Peyer's patch (tissue), 4 donors: Measurements from ENCODE around the gene MPV17L2. TPM values are rescaled to one million over a fixed set of nuclear protein-coding genes. Genes with fewer than 3 reads are reported as not detected.

Experiments
- DNase-seq, 3 donors: peaks; one replicate each; pipeline ENCODE4 v3.0.0-alpha.2; 2017 to 2019
- H3K27ac ChIP-seq, 4 donors: fragments of 200-600 bp; sonication (generic); one replicate each; pipeline ENCODE4 v1.5.1; 2016 to 2019
- H3K27me3 ChIP-seq, 2 donors: fragments of 200-600 bp; sonication (generic); one replicate each; pipeline ENCODE4 v1.5.1; 2019
- H3K36me3 ChIP-seq, 3 donors: fragments of 200-600 bp; sonication (generic); one replicate each; pipeline ENCODE4 v1.5.1; 2016 to 2019
- H3K4me1 ChIP-seq, 4 donors: fragments of 200-600 bp; sonication (generic); one replicate each; pipeline ENCODE4 v1.5.1; 2016 to 2019
- H3K4me3 ChIP-seq, 4 donors: fragments of 200-600 bp; sonication (generic); 1 replicate in 3 of 4; 2 replicates in 1 of 4; pipeline ENCODE4 v1.5.1; 2016 to 2019; ENCODE audit warnings: mild to moderate bottlenecking in 1 of 4
- H3K9me3 ChIP-seq, 4 donors: fragments of 200-600 bp; sonication (generic); one replicate each; pipeline ENCODE4 v1.5.1; 2016 to 2019; ENCODE audit warnings: mild to moderate bottlenecking in 1 of 4
- POLR2A ChIP-seq, 2 donors: fragments of 450-650 bp; IDR thresholded peaks; one replicate each; pipeline ENCODE4 v1.5.1; 2017; ENCODE audit warnings: antibody characterized with exemption in 2 of 2, mild to moderate bottlenecking in 2 of 2, moderate library complexity in 2 of 2
- total RNA-seq, 4 donors: library from RNA; depleted of rRNA; stranded (reverse); fragments of >200 nt; gene quantifications; one replicate each; pipeline ENCODE4 v1.1.0, GENCODE V29; 2016
- TF ChIP-seq, protein P1 (sequence below), 6 experiments: fragments of 450-650 bp in 4 of 6; fragments of 200-600 bp in 2 of 6; sonication (generic) in 1 of 6; IDR thresholded peaks; one replicate each; pipeline ENCODE4 v1.5.1; 2017 to 2019; ENCODE audit warnings: antibody characterized with exemption in 6 of 6, mild to moderate bottlenecking in 3 of 6, moderate library complexity in 1 of 6

The MPV17L2 gene
- total RNA-seq, 4 donors from 2014 or later = 4.1 to 19.6 (median 16.0) TPM

DNA sequence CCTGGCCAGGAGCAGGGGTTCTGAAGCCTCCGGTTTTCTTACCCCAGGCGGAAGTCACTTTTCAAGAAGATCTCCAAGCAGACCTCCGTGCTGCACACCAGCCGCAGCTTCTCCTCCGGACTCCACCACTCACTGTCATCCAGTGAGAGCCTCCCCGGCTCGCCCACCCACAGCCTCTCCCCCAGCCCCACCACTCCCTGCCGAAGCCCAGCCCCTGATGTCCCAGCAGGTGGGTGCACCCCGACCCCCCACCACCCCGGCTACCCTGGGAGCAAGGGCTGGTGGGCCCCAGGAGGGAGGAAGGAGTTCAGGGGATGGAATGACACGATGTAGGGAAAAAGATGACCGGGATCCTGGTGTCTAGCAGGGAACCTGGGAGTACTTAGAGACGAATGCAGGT lies 45.6 kb upstream of the MPV17L2 start:
- H3K4me3 ChIP-seq = no peak overlapping the region
- H3K9me3 ChIP-seq = no peaks in the 10 kb centered on the region
- H3K36me3 ChIP-seq = peaks cover 0 to 61% (median 0%) of the 10 kb centered on the region in 3 donors
- no peak for TF ChIP-seq POLR2A (IDR thresholded peaks at IDR 0.05)
- TF ChIP-seq, protein P1, sequence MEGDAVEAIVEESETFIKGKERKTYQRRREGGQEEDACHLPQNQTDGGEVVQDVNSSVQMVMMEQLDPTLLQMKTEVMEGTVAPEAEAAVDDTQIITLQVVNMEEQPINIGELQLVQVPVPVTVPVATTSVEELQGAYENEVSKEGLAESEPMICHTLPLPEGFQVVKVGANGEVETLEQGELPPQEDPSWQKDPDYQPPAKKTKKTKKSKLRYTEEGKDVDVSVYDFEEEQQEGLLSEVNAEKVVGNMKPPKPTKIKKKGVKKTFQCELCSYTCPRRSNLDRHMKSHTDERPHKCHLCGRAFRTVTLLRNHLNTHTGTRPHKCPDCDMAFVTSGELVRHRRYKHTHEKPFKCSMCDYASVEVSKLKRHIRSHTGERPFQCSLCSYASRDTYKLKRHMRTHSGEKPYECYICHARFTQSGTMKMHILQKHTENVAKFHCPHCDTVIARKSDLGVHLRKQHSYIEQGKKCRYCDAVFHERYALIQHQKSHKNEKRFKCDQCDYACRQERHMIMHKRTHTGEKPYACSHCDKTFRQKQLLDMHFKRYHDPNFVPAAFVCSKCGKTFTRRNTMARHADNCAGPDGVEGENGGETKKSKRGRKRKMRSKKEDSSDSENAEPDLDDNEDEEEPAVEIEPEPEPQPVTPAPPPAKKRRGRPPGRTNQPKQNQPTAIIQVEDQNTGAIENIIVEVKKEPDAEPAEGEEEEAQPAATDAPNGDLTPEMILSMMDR (IDR thresholded peaks at IDR 0.05) = no peak
- no peak overlapping the region for H3K27ac ChIP-seq
- H3K4me1 ChIP-seq = peaks cover 0 to 9% (median 2%) of the 10 kb centered on the region in 4 donors
- H3K27me3 ChIP-seq = no peaks in the 10 kb centered on the region
- DNase-seq = no peak

DNA sequence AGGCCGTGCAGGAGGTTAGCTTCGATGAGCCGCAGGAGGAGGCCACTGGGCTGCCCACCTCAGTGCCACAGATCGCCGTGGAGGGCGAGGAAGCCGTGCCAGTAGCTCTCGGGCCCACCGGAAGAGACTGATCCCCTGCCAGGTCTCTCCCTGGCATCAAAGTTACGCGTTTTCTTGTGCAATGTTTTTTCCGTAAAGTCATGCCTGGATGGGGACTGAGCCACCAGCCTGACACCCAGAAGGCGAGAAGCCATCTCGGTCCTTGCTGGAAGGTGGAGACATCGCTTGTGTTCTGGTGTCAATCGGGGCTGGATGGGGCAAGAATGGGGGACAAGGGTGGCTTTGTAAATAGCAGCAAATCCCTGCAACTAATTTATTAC lies 43.4 kb upstream of the MPV17L2 start:
- no peaks in the 10 kb centered on the region for H3K9me3 ChIP-seq
- H3K4me1 ChIP-seq = peaks cover 3 to 20% (median 7%) of the 10 kb centered on the region in 4 donors
- H3K36me3 ChIP-seq = peaks cover 0 to 39% (median 0%) of the 10 kb centered on the region in 3 donors
- DNase-seq = no peak
- H3K27me3 ChIP-seq = no peaks in the 10 kb centered on the region
- TF ChIP-seq POLR2A (IDR thresholded peaks at IDR 0.05) = no peak
- TF ChIP-seq, protein P1 (IDR thresholded peaks at IDR 0.05) = no peak
- no peak overlapping the region for H3K4me3 ChIP-seq
- no peak overlapping the region for H3K27ac ChIP-seq

- no peak overlapping the region for H3K4me3 ChIP-seq
- peaks cover 0 to 27% (median 0%) of the 10 kb centered on the region in 3 donors for H3K36me3 ChIP-seq
- no peaks in the 10 kb centered on the region for H3K9me3 ChIP-seq
- no peak for DNase-seq
- H3K4me1 ChIP-seq = peaks cover 3 to 31% (median 7%) of the 10 kb centered on the region in 4 donors
- H3K27ac ChIP-seq = peak overlapping the region in 1 of 4 donors; percentile 95
- TF ChIP-seq POLR2A (IDR thresholded peaks at IDR 0.05) = no peak
- TF ChIP-seq, protein P1 (IDR thresholded peaks at IDR 0.05) = no peak
- H3K27me3 ChIP-seq = no peaks in the 10 kb centered on the region
Measured at GRCh38 chr19:18150776-18151624, 42.0 kb upstream of the MPV17L2 start.

DNA sequence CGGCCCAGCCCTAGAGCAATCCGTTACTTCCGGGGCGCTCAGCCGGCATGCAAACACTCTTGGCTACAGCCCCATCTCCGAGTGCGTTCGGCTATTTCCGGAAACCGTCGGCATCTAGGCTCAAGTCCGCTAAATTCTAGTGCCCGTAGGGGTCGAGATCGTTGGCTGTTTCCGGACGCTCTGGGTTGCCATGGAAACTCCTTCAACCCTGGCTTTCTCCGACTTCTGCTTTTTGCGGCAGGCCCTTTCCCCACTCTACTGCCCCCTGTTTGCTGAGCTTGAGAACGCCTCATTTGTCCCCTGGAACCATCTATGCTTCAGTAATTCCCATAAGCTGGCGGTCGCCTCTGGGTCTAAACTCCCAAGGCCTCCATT lies 40.6 kb upstream of the MPV17L2 start:
- DNase-seq = peak; percentile 98 to 100 (median 100)
- Histone ChIP-seq H3K36me3 (peaks cover 0 to 14% (median 0%) of the 10 kb centered on the region in 3 donors), H3K4me1 (peaks cover 7 to 45% (median 9%) of the 10 kb centered on the region in 4 donors), H3K9me3 (no peaks in the 10 kb centered on the region), H3K27ac (peak overlapping the region; percentile 91 to 96 (median 93)), H3K27me3 (no peaks in the 10 kb centered on the region), H3K4me3 (peak overlapping the region; percentile 68 to 93 (median 79))
- TF ChIP-seq, protein P1 (IDR thresholded peaks at IDR 0.05) = peak; percentile 57 to 72 (median 68)
- no peak for TF ChIP-seq POLR2A (IDR thresholded peaks at IDR 0.05)

DNA sequence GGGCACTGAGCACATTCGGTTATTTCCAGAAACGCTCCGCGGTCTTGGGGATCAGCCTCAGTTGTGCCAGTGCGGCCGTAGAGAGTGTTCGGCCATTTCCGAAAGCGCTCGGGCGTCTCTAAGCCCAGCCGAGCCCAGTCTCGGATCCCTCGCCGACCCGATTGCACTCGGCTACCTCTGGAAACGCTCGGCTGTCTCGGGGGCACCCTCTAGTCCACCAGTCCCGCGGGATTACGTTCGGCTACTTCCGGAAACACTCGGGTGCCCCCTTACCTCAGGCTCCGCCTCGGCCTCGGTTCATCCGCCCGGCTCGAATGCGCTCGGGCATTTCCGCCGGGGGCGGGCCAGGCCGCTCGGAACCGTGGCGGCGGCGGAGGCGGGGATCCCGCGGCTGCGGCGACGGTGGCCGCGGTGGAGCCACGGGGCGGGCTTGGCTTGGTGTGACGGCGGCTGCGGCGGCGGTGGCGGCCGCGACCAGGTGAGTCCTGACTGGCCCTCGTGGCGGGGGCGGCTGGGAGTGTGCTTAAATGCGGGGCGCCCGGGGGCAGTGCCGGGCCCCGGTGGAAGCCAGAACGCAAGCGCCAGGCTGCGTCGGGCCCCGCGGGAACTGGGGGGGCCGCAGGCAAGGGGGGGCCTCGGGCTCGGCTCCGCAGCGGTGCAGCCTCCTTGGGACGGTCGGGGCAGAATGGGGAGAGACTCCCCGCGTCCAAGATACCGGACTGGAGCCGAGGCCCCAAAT lies 40.0 kb upstream of the MPV17L2 start, which contains the start of gene PIK3R2:
Gene PIK3R2, plus strand, starts transcription at position 347 of the 739 bp plus-strand sequence. CDS start 2,717 bp downstream, outside the sequence.
- Histone ChIP-seq H3K27ac (peak within 1 kb of the TSS; percentile 91 to 96 (median 93)), H3K27me3 (no peaks in the 10 kb centered on the region), H3K36me3 (peaks cover 0 to 12% (median 0%) of the 10 kb centered on the region in 3 donors), H3K4me3 (peak within 1 kb of the TSS; percentile 68 to 93 (median 79)), H3K9me3 (no peaks in the 10 kb centered on the region), H3K4me1 (peaks cover 7 to 51% (median 9%) of the 10 kb centered on the region in 4 donors)
- DNase-seq = peak; percentile 99 to 100 (median 100)
- TF ChIP-seq, protein P1 (IDR thresholded peaks at IDR 0.05) = no peak
